Right lobe of liver (tissue), 6 donors: ENCODE measurements around the gene HHAT. TPM values are rescaled to one million over a fixed set of nuclear protein-coding genes. Genes with fewer than 3 reads are reported as not detected.
A peak's percentile ranks its signal among the peaks of the same experiment; 100 is the strongest.

ENCODE experiments used
- ATAC-seq, 4 donors: fragments of 200-7000 bp; cut with Tn5 transposase; one replicate each; pipeline ENCODE4 v1.9.1; 2020; ENCODE audit warnings: mild to moderate bottlenecking in 4 of 4, moderate library complexity in 4 of 4
- DNase-seq, 3 donors: peaks; one replicate each; pipeline ENCODE4 v3.0.0-alpha.2; 2020
- H3K27ac ChIP-seq, 3 donors: fragments of 200-600 bp; one replicate each; pipeline ENCODE4 v1.8.0; 2022
- H3K27me3 ChIP-seq, 2 donors: fragments of 200-600 bp; one replicate each; pipeline ENCODE4 v1.8.0; 2022
- H3K36me3 ChIP-seq, 4 donors: fragments of 200-600 bp; sonication (generic) in 1 of 4; one replicate each; pipeline versions ENCODE4 v1.5.1 to v1.8.0; 2017 to 2022; ENCODE audit warnings: control low read depth in 1 of 4
- H3K4me1 ChIP-seq, 4 donors: fragments of 200-600 bp; sonication (generic) in 1 of 4; one replicate each; pipeline versions ENCODE4 v1.5.1 to v1.8.0; 2017 to 2022; ENCODE audit warnings: control low read depth in 1 of 4
- H3K4me3 ChIP-seq, 3 donors: fragments of 200-600 bp; one replicate each; pipeline ENCODE4 v1.8.0; 2022
- H3K9me3 ChIP-seq, 4 donors: fragments of 200-600 bp; sonication (generic) in 1 of 4; one replicate each; pipeline versions ENCODE4 v1.5.1 to v1.8.0; 2017 to 2022; ENCODE audit warnings: control low read depth in 1 of 4
- POLR2A ChIP-seq: fragments of 450-650 bp; IDR thresholded peaks from one replicate; pipeline ENCODE4 v1.6.1; 2017; ENCODE audit warnings: antibody characterized with exemption, mild to moderate bottlenecking
- WGBS: methylation state at CpG from one replicate; pipeline ENCODE4 v1.1.6; 2018; ENCODE audit warnings: low coverage, low lambda C conversion rate; ENCODE audit not compliant: insufficient coverage; ENCODE audit errors: missing lambda C conversion rate; 5-methylcytosine and 5-hydroxymethylcytosine counted together
- intact Hi-C, 2 donors: fragments of 100-400 bp; cut with DNase I; formaldehyde crosslinking; loops; one replicate each; pipeline versions ENCODE4 v1.11.2 to v1.14.1; 2022
- total RNA-seq, 6 experiments: library from RNA; depleted of rRNA in 2 of 6; stranded (reverse); fragments of >200 nt in 2 of 6; fragmentation: NEBNext Ultra II Directional in 3 of 6; extraction: Animal tissue kit (Norgen Biotek cat#: 25700) in 3 of 6; gene quantifications; one replicate each; pipeline versions ENCODE4 v1.1.0 to v1.2.4, GENCODE V29; 2016 to 2023
- TF ChIP-seq, protein P1 (sequence below), 4 donors: fragments of 200-600 bp in 3 of 4; fragments of 450-650 bp in 1 of 4; IDR thresholded peaks; one replicate each; pipeline versions ENCODE4 v1.5.1 to v1.8.0; 2016 to 2022; ENCODE audit warnings: antibody characterized with exemption in 4 of 4, mild to moderate bottlenecking in 2 of 4
- donor health status: DM: no; HTN: yes; CAD: no.
- donor health status: DM: no; HTN: no; CAD: no.
- donor health status: DM: no; HTN: no; CAD: no.
- donor health status: DM: no; HTN: yes; CAD: no.
- donor health status: DM: no; HTN: yes; CAD: no.

The HHAT gene
- total RNA-seq, 6 experiments from 2014 or later, result 2.2 to 4.1 (median 2.7) TPM

GRCh38 chr1:210681158-210681557, 352.5 kb downstream of the HHAT start:
- no peak overlapping the region for H3K27ac ChIP-seq
- no peaks in the 10 kb centered on the region for H3K9me3 ChIP-seq
- no peaks in the 10 kb centered on the region for H3K27me3 ChIP-seq
- no peak for TF ChIP-seq POLR2A
- TF ChIP-seq, protein P1, sequence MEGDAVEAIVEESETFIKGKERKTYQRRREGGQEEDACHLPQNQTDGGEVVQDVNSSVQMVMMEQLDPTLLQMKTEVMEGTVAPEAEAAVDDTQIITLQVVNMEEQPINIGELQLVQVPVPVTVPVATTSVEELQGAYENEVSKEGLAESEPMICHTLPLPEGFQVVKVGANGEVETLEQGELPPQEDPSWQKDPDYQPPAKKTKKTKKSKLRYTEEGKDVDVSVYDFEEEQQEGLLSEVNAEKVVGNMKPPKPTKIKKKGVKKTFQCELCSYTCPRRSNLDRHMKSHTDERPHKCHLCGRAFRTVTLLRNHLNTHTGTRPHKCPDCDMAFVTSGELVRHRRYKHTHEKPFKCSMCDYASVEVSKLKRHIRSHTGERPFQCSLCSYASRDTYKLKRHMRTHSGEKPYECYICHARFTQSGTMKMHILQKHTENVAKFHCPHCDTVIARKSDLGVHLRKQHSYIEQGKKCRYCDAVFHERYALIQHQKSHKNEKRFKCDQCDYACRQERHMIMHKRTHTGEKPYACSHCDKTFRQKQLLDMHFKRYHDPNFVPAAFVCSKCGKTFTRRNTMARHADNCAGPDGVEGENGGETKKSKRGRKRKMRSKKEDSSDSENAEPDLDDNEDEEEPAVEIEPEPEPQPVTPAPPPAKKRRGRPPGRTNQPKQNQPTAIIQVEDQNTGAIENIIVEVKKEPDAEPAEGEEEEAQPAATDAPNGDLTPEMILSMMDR (IDR thresholded peaks at IDR 0.05), result no peak
- H3K36me3 ChIP-seq, result no peaks in the 10 kb centered on the region
- no peak overlapping the region for H3K4me3 ChIP-seq
- WGBS, result 83% methylated on average over 2 of the region's 7 CpGs
- no peak for ATAC-seq
- peak in 1 of 3 donors; percentile 24 for DNase-seq
- intact Hi-C loops, result no loop called here
- H3K4me1 ChIP-seq, result no peaks in the 10 kb centered on the region

- no peak overlapping the region for H3K27ac ChIP-seq
- TF ChIP-seq, protein P1 (IDR thresholded peaks at IDR 0.05), result no peak
- TF ChIP-seq POLR2A, result no peak
- DNase-seq, result peak in 1 of 3 donors; percentile 35
- H3K27me3 ChIP-seq, result no peaks in the 10 kb centered on the region
- no peak for ATAC-seq
- H3K4me1 ChIP-seq, result peaks cover 0 to 11% (median 5%) of the 10 kb centered on the region in 4 donors
- 94% methylated on average over 18 of the region's 33 CpGs for WGBS
- intact Hi-C loops, result no loop called here
- H3K4me3 ChIP-seq, result no peak overlapping the region
- H3K36me3 ChIP-seq, result no peaks in the 10 kb centered on the region
- H3K9me3 ChIP-seq, result no peaks in the 10 kb centered on the region
Observed at GRCh38 chr1:210683403-210684047, 354.8 kb downstream of the HHAT start.

DNA sequence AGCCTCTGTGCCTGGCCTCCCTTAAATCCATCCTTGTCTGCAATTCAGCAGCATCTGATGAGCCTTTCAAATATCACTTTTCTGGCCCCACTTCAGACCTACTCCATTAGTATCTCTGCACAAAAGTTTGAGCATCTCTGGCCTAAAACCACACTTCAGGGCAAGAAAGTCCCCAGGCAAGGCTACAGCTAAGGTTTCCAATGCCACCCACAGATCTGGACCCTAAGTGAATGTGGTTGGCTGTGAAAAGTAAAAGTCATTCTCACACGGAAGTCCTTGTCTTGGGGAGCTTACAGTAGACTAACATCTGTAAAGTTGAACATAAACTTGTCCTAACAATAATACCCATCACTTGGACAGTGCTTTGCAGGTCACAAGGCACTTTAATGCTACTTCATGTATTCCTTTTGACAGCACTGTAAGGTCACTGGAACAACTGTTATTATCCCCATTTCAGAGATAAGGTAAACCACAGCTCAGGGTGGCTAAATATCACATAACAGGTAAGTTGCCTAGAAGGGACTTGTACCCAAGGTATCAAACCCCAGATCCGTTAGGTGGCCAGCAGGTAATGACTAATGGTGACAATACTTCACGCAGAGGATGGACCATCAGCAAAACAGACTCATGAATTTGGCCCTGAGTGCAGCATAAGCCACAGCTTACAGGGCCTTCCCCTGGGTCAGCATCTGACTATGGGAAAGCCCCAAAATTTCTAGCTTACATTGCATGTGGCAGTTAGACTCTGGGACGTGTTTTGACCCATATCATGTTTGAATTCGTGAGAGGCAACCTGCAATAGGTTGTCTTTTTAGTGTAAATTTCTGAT, 356.0 kb downstream of the HHAT start:
- TF ChIP-seq, protein P1 (IDR thresholded peaks at IDR 0.05), result no peak
- TF ChIP-seq POLR2A, result no peak
- Histone ChIP-seq H3K36me3 (no peaks in the 10 kb centered on the region), H3K27ac (no peak overlapping the region), H3K27me3 (no peaks in the 10 kb centered on the region), H3K4me3 (no peak overlapping the region), H3K4me1 (peaks cover 0 to 11% (median 5%) of the 10 kb centered on the region in 4 donors), H3K9me3 (no peaks in the 10 kb centered on the region)
- intact Hi-C loops, result no loop called here
- 67% methylated on average over 1 of the region's 5 CpGs for WGBS
- DNase-seq (no peak), ATAC-seq (no peak)

DNA sequence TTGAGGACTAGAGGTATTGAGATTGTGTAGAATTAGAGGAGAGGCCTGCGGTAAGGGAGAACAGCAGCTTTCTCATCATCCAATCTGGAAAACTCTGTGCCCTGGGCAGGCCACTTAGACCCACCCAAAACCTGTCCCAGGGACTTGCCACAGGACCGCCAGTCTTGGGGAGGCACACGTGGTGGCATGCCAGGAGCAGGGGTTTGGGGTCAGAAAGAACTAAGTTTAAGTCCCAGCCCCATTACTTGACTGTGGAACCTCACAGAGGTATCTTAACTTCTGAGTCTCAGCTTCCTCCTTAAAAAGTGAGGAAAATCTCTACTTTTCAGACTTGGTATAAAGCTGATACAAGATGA, 356.6 kb downstream of the HHAT start:
- no peak for ATAC-seq
- no peaks in the 10 kb centered on the region for H3K9me3 ChIP-seq
- 100% methylated on average over 1 of the region's 3 CpGs for whole genome bisulfite sequencing
- no peaks in the 10 kb centered on the region for H3K36me3 ChIP-seq
- peaks cover 0 to 11% (median 5%) of the 10 kb centered on the region in 4 donors for H3K4me1 ChIP-seq
- no peaks in the 10 kb centered on the region for H3K27me3 ChIP-seq
- TF ChIP-seq, protein P1 (IDR thresholded peaks at IDR 0.05), result no peak
- TF ChIP-seq POLR2A, result no peak
- H3K27ac ChIP-seq, result no peak overlapping the region
- no peak for DNase-seq
- H3K4me3 ChIP-seq, result no peak overlapping the region
- intact Hi-C loops, result no loop called here
